ENCODE results near the gene AK5. TPM values are rescaled to one million over a fixed set of nuclear protein-coding genes. Genes with fewer than 3 reads are reported as not detected.

Gene AK5
- total and polyA plus RNA-seq, 2 donors, result 0.71 to 2.0 TPM

GRCh38 chr1:77253211-77253610 is 28.6 kb upstream of the AK5 start:
- 77% methylated on average over 1 of the region's 1 CpG for WGBS
- H3K36me3 ChIP-seq (ENCODE audit: control insufficient read depth in 2 of 2, insufficient read depth in 2 of 2, low read length in 1 of 2), result no peaks in the 10 kb centered on the region
- H3K4me3 ChIP-seq (ENCODE audit: low read length in 2 of 2), result no peak overlapping the region
- no peaks in the 10 kb centered on the region for H3K4me1 ChIP-seq (ENCODE audit: control insufficient read depth in 2 of 2, insufficient read depth in 2 of 2, low read length in 2 of 2)
- no peaks in the 10 kb centered on the region for H3K27me3 ChIP-seq (ENCODE audit: control insufficient read depth in 2 of 2, insufficient read depth in 1 of 2, low read length in 1 of 2)
- no peak overlapping the region for H3K27ac ChIP-seq (ENCODE audit: low read depth in 1 of 2, low read length in 1 of 2)
- H3K9me3 ChIP-seq (ENCODE audit: control insufficient read depth in 2 of 2, insufficient read depth in 1 of 2, low read length in 1 of 2), result peaks cover 0 to 1% of the 10 kb centered on the region in 2 donors
- no peak for DNase-seq (ENCODE audit: low read depth in 6 of 9, low spot score in 9 of 9)

- H3K27ac ChIP-seq (ENCODE audit: low read depth in 1 of 2, low read length in 1 of 2), result no peak overlapping the region
- no peaks in the 10 kb centered on the region for H3K4me1 ChIP-seq (ENCODE audit: control insufficient read depth in 2 of 2, insufficient read depth in 2 of 2, low read length in 2 of 2)
- no peak for DNase-seq (ENCODE audit: low read depth in 6 of 9, low spot score in 9 of 9)
- H3K9me3 ChIP-seq (ENCODE audit: control insufficient read depth in 2 of 2, insufficient read depth in 1 of 2, low read length in 1 of 2), result no peaks in the 10 kb centered on the region
- no peaks in the 10 kb centered on the region for H3K27me3 ChIP-seq (ENCODE audit: control insufficient read depth in 2 of 2, insufficient read depth in 1 of 2, low read length in 1 of 2)
- 85% methylated on average over 1 of the region's 1 CpG for WGBS
- H3K36me3 ChIP-seq (ENCODE audit: control insufficient read depth in 2 of 2, insufficient read depth in 2 of 2, low read length in 1 of 2), result no peaks in the 10 kb centered on the region
- H3K4me3 ChIP-seq (ENCODE audit: low read length in 2 of 2), result no peak overlapping the region
Observed at GRCh38 chr1:77263708-77264107, 18.1 kb upstream of the AK5 start.

GRCh38 chr1:77265180-77265579 is 16.6 kb upstream of the AK5 start:
- 92% methylated on average over 1 of the region's 1 CpG for WGBS
- H3K36me3 ChIP-seq (ENCODE audit: control insufficient read depth in 2 of 2, insufficient read depth in 2 of 2, low read length in 1 of 2), result no peaks in the 10 kb centered on the region
- no peak for DNase-seq (ENCODE audit: low read depth in 6 of 9, low spot score in 9 of 9)
- H3K4me1 ChIP-seq (ENCODE audit: control insufficient read depth in 2 of 2, insufficient read depth in 2 of 2, low read length in 2 of 2), result no peaks in the 10 kb centered on the region
- no peak overlapping the region for H3K27ac ChIP-seq (ENCODE audit: low read depth in 1 of 2, low read length in 1 of 2)
- H3K4me3 ChIP-seq (ENCODE audit: low read length in 2 of 2), result no peak overlapping the region
- no peaks in the 10 kb centered on the region for H3K27me3 ChIP-seq (ENCODE audit: control insufficient read depth in 2 of 2, insufficient read depth in 1 of 2, low read length in 1 of 2)
- no peaks in the 10 kb centered on the region for H3K9me3 ChIP-seq (ENCODE audit: control insufficient read depth in 2 of 2, insufficient read depth in 1 of 2, low read length in 1 of 2)

- no peaks in the 10 kb centered on the region for H3K27me3 ChIP-seq (ENCODE audit: control insufficient read depth in 2 of 2, insufficient read depth in 1 of 2, low read length in 1 of 2)
- H3K9me3 ChIP-seq (ENCODE audit: control insufficient read depth in 2 of 2, insufficient read depth in 1 of 2, low read length in 1 of 2), result no peaks in the 10 kb centered on the region
- DNase-seq (ENCODE audit: low read depth in 6 of 9, low spot score in 9 of 9), result no peak
- WGBS, result 79% methylated on average over 1 of the region's 1 CpG
- no peaks in the 10 kb centered on the region for H3K36me3 ChIP-seq (ENCODE audit: control insufficient read depth in 2 of 2, insufficient read depth in 2 of 2, low read length in 1 of 2)
- H3K4me1 ChIP-seq (ENCODE audit: control insufficient read depth in 2 of 2, insufficient read depth in 2 of 2, low read length in 2 of 2), result no peaks in the 10 kb centered on the region
- no peak overlapping the region for H3K4me3 ChIP-seq (ENCODE audit: low read length in 2 of 2)
- H3K27ac ChIP-seq (ENCODE audit: low read depth in 1 of 2, low read length in 1 of 2), result no peak overlapping the region
Observed at GRCh38 chr1:77267035-77267434, 14.8 kb upstream of the AK5 start.

- Histone ChIP-seq H3K4me1 (ENCODE audit: control insufficient read depth in 2 of 2, insufficient read depth in 2 of 2, low read length in 2 of 2) (no peaks in the 10 kb centered on the region), H3K9me3 (ENCODE audit: control insufficient read depth in 2 of 2, insufficient read depth in 1 of 2, low read length in 1 of 2) (no peaks in the 10 kb centered on the region), H3K36me3 (ENCODE audit: control insufficient read depth in 2 of 2, insufficient read depth in 2 of 2, low read length in 1 of 2) (no peaks in the 10 kb centered on the region), H3K4me3 (ENCODE audit: low read length in 2 of 2) (no peak overlapping the region), H3K27me3 (ENCODE audit: control insufficient read depth in 2 of 2, insufficient read depth in 1 of 2, low read length in 1 of 2) (no peaks in the 10 kb centered on the region), H3K27ac (ENCODE audit: low read depth in 1 of 2, low read length in 1 of 2) (no peak overlapping the region)
- DNase-seq (ENCODE audit: low read depth in 6 of 9, low spot score in 9 of 9), result no peak
Observed at GRCh38 chr1:77271852-77272580, 9.8 kb upstream of the AK5 start.

- Histone ChIP-seq H3K4me3 (ENCODE audit: low read length in 2 of 2) (no peak overlapping the region), H3K4me1 (ENCODE audit: control insufficient read depth in 2 of 2, insufficient read depth in 2 of 2, low read length in 2 of 2) (no peaks in the 10 kb centered on the region), H3K9me3 (ENCODE audit: control insufficient read depth in 2 of 2, insufficient read depth in 1 of 2, low read length in 1 of 2) (no peaks in the 10 kb centered on the region), H3K27me3 (ENCODE audit: control insufficient read depth in 2 of 2, insufficient read depth in 1 of 2, low read length in 1 of 2) (no peaks in the 10 kb centered on the region), H3K27ac (ENCODE audit: low read depth in 1 of 2, low read length in 1 of 2) (no peak overlapping the region), H3K36me3 (ENCODE audit: control insufficient read depth in 2 of 2, insufficient read depth in 2 of 2, low read length in 1 of 2) (no peaks in the 10 kb centered on the region)
- DNase-seq (ENCODE audit: low read depth in 6 of 9, low spot score in 9 of 9), result no peak
Observed at GRCh38 chr1:77273891-77274290, 7.9 kb upstream of the AK5 start.

GRCh38 chr1:77275194-77275593 is 6.6 kb upstream of the AK5 start:
- H3K27ac ChIP-seq (ENCODE audit: low read depth in 1 of 2, low read length in 1 of 2), result no peak overlapping the region
- no peak overlapping the region for H3K4me3 ChIP-seq (ENCODE audit: low read length in 2 of 2)
- WGBS, result 97% methylated on average over 5 of the region's 5 CpGs
- peaks cover 0 to 4% of the 10 kb centered on the region in 2 donors for H3K27me3 ChIP-seq (ENCODE audit: control insufficient read depth in 2 of 2, insufficient read depth in 1 of 2, low read length in 1 of 2)
- peaks cover 0 to 2% of the 10 kb centered on the region in 2 donors for H3K4me1 ChIP-seq (ENCODE audit: control insufficient read depth in 2 of 2, insufficient read depth in 2 of 2, low read length in 2 of 2)
- no peaks in the 10 kb centered on the region for H3K9me3 ChIP-seq (ENCODE audit: control insufficient read depth in 2 of 2, insufficient read depth in 1 of 2, low read length in 1 of 2)
- H3K36me3 ChIP-seq (ENCODE audit: control insufficient read depth in 2 of 2, insufficient read depth in 2 of 2, low read length in 1 of 2), result no peaks in the 10 kb centered on the region
- no peak for DNase-seq (ENCODE audit: low read depth in 6 of 9, low spot score in 9 of 9)

GRCh38 chr1:77276941-77277340 is 4.9 kb upstream of the AK5 start:
- H3K4me1 ChIP-seq (ENCODE audit: control insufficient read depth in 2 of 2, insufficient read depth in 2 of 2, low read length in 2 of 2), result peaks cover 0 to 5% of the 10 kb centered on the region in 2 donors
- no peak overlapping the region for H3K4me3 ChIP-seq (ENCODE audit: low read length in 2 of 2)
- no peak overlapping the region for H3K27ac ChIP-seq (ENCODE audit: low read depth in 1 of 2, low read length in 1 of 2)
- H3K9me3 ChIP-seq (ENCODE audit: control insufficient read depth in 2 of 2, insufficient read depth in 1 of 2, low read length in 1 of 2), result no peaks in the 10 kb centered on the region
- peaks cover 11 to 21% of the 10 kb centered on the region in 2 donors for H3K27me3 ChIP-seq (ENCODE audit: control insufficient read depth in 2 of 2, insufficient read depth in 1 of 2, low read length in 1 of 2)
- H3K36me3 ChIP-seq (ENCODE audit: control insufficient read depth in 2 of 2, insufficient read depth in 2 of 2, low read length in 1 of 2), result no peaks in the 10 kb centered on the region
- DNase-seq (ENCODE audit: low read depth in 6 of 9, low spot score in 9 of 9), result no peak
- 89% methylated on average over 2 of the region's 2 CpGs for WGBS

- Histone ChIP-seq H3K27me3 (ENCODE audit: control insufficient read depth in 2 of 2, insufficient read depth in 1 of 2, low read length in 1 of 2) (peaks cover 31 to 45% of the 10 kb centered on the region in 2 donors), H3K27ac (ENCODE audit: low read depth in 1 of 2, low read length in 1 of 2) (no peak overlapping the region), H3K4me3 (ENCODE audit: low read length in 2 of 2) (no peak overlapping the region), H3K9me3 (ENCODE audit: control insufficient read depth in 2 of 2, insufficient read depth in 1 of 2, low read length in 1 of 2) (peaks cover 0 to 5% of the 10 kb centered on the region in 2 donors), H3K36me3 (ENCODE audit: control insufficient read depth in 2 of 2, insufficient read depth in 2 of 2, low read length in 1 of 2) (no peaks in the 10 kb centered on the region), H3K4me1 (ENCODE audit: control insufficient read depth in 2 of 2, insufficient read depth in 2 of 2, low read length in 2 of 2) (peaks cover 8 to 15% of the 10 kb centered on the region in 2 donors)
- 5% methylated on average over 2 of the region's 2 CpGs for WGBS
- DNase-seq (ENCODE audit: low read depth in 6 of 9, low spot score in 9 of 9), result peak in 1 of 9 donors; percentile 26
Observed at GRCh38 chr1:77279929-77280328, 1.9 kb upstream of the AK5 start.
